SJCRH30 (cell line): ENCODE measurements around the gene DDT. TPM values are rescaled to one million over a fixed set of nuclear protein-coding genes. Genes with fewer than 3 reads are reported as not detected.
"Not testable (repeated sequence)": the region's sequence is repeated elsewhere in the genome, so short reads cannot be mapped to it uniquely, and the experiment has no call there.

Experiments
- DNase-seq, 2 experiments: peaks; one replicate each; pipeline ENCODE4 v3.0.0-alpha.2; 2015 to 2020
- H3K27ac ChIP-seq: fragments of 250-450 bp; sonication (Bioruptor Pico); 2 replicates; pipeline ENCODE4 v1.5.1; 2020; ENCODE audit warnings: mild to moderate bottlenecking, moderate library complexity
- H3K27me3 ChIP-seq: fragments of 250-450 bp; sonication (Bioruptor Pico); 2 replicates; pipeline ENCODE4 v1.5.1; 2020; ENCODE audit warnings: mild to moderate bottlenecking, moderate library complexity
- H3K36me3 ChIP-seq: fragments of 250-450 bp; sonication (Bioruptor Pico); 2 replicates; pipeline ENCODE4 v1.5.1; 2020; ENCODE audit warnings: mild to moderate bottlenecking, moderate library complexity
- H3K4me1 ChIP-seq: fragments of 250-450 bp; sonication (Bioruptor Pico); 2 replicates; pipeline ENCODE4 v1.5.1; 2020; ENCODE audit warnings: mild to moderate bottlenecking, moderate library complexity
- H3K4me3 ChIP-seq: fragments of 250-450 bp; sonication (Bioruptor Pico); 2 replicates; pipeline ENCODE4 v1.5.1; 2020; ENCODE audit warnings: mild to moderate bottlenecking, moderate library complexity
- H3K9me3 ChIP-seq: fragments of 250-450 bp; sonication (Bioruptor Pico); replicated peaks from 2 replicates; pipeline ENCODE4 v1.5.1; 2020; ENCODE audit warnings: mild to moderate bottlenecking, moderate library complexity
- total RNA-seq: library from RNA; depleted of rRNA; stranded (reverse); fragments of >200 nt; shearing (Covaris generic); gene quantifications from 2 replicates; pipeline ENCODE4 v1.2.3, GENCODE V29; 2014; rRNA removed

DDT gene
- total RNA-seq, 1 experiment from 2014 or later, result 116 TPM

DNA sequence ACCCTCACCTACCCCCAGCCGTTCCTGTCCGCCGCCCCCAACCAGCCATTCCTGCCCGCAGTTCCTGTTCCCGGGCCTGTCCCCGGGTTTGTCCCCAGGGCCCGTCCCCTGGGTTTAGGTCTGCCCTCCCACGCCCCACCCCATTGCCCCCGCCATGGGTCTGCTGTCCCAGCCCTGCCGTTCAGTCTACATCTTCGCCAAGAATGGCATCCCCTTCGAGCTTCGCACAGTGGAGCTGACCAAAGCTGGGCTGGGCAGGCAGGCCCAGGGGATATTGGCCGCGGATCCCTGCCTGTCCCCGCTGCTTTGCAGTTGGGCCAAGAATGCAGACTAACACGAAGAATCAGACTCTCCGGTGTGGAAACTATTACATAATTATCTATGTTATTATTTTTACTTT is 24.5 kb downstream of the DDT start:
- H3K4me3 ChIP-seq, DNase-seq, H3K27me3 ChIP-seq, H3K36me3 ChIP-seq, H3K4me1 ChIP-seq, H3K27ac ChIP-seq, H3K9me3 ChIP-seq: not testable (repeated sequence)

- not testable (repeated sequence) for H3K27ac ChIP-seq, H3K36me3 ChIP-seq, H3K9me3 ChIP-seq, H3K4me3 ChIP-seq, H3K4me1 ChIP-seq, H3K27me3 ChIP-seq
- peak in 1 of 2 experiments; percentile 31 for DNase-seq
Observed at GRCh38 chr22:23947391-23947790, 26.9 kb downstream of the DDT start.

DNA sequence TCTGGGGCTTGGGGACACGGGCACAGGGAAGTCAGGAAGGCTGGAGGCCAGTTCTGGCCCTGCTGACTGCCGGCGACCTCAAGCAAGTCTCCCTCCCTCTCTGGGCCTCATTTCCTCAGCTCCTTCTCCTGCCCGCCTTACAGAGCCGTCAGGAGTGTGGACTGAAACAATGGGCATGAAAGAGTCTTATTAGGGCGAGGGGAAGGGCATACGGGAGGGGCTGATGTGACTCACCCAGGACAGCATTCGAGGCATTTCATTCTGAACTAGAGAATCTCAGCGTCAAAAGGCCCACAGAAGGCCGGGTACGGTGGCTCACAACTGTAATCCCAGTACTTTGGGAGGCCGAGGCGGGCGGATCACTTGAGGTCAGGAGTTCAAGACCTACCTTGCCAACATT is 34.1 kb downstream of the DDT start:
- H3K9me3 ChIP-seq, H3K4me3 ChIP-seq, H3K36me3 ChIP-seq, DNase-seq, H3K4me1 ChIP-seq, H3K27me3 ChIP-seq, H3K27ac ChIP-seq: not testable (repeated sequence)

DNA sequence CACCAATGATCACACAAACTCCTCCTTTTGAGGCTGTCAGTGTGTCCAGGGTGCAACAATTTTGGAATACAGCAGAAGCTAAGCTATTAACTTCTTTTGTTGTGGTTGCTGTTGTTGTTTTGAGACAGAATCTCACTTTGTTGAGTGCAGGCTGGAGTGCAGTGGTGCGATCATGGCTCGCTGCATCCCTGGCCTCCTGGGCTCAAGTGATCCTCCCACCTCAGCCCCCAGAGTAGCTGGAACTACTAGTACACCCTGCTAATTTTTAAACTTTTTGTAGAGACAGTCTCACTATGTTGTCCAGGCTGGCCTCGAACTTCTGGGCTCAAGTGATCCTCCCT is 35.3 kb downstream of the DDT start:
- Histone ChIP-seq H3K4me1 (no peaks in the 10 kb centered on the region), H3K9me3 (no peaks in the 10 kb centered on the region), H3K27me3 (no peaks in the 10 kb centered on the region), H3K4me3 (no peak overlapping the region), H3K27ac (no peak overlapping the region), H3K36me3 (no peaks in the 10 kb centered on the region)
- DNase-seq, result no peak

DNA sequence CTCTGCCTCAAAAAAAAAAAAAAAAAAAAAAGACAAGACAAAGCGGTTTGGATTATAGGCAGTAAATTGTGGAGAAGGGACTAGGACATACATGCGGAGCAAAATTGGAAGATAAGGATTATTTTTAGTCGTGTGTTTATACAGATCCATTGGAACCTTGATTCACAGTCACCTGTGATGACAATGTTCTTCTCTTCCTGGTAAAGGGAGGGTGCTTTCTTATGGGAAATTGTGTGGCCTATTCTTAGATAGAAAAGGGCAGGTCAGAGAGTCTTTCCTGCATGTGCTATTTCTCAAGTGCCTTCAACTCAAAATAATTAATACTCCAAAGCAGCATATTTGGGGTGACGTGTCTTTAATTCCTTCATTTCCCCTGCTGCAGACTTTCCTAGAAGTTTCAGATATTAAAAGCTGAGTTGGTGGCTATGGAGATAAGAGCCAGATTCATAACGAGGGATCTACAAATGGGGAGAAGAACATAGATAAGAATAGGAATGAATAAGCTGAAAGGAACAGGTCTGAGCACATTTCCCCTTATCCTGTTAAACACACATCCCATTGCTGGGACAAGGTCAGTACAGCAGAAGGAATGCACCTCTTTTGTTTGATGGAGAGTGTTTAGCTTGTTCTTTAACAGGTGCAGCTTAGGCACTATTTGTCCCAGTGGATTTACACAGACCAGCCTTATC is 35.8 kb downstream of the DDT start:
- Histone ChIP-seq H3K27me3 (no peaks in the 10 kb centered on the region), H3K9me3 (no peaks in the 10 kb centered on the region), H3K27ac (no peak overlapping the region), H3K4me1 (no peaks in the 10 kb centered on the region), H3K36me3 (no peaks in the 10 kb centered on the region), H3K4me3 (no peak overlapping the region)
- no peak for DNase-seq

DNA sequence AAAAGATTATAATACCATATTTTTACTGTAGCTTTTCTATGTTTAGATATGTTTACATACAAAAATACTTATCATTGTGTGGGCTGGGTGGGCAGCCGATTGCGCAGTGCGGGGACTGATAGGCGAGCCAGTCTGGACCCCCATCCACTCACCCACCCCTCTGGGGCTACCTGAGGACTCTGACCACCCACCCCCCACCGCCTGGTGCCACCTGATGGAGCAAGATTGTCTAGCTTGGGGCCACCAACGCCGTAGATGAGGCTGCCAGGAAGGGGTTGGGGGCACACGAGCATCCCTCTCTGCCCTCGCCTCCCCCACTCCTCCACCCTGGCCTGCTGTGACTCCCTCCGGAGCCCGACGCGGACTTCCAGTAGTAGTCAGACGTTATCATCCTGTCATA is 47.7 kb downstream of the DDT start:
- H3K9me3 ChIP-seq, result peaks cover 7% of the 10 kb centered on the region; the same call in 1 of the 2 replicates
- H3K4me3 ChIP-seq, result no peak overlapping the region
- no peak overlapping the region for H3K27ac ChIP-seq
- no peaks in the 10 kb centered on the region for H3K36me3 ChIP-seq
- no peaks in the 10 kb centered on the region for H3K27me3 ChIP-seq
- no peak for DNase-seq
- no peaks in the 10 kb centered on the region for H3K4me1 ChIP-seq

DNA sequence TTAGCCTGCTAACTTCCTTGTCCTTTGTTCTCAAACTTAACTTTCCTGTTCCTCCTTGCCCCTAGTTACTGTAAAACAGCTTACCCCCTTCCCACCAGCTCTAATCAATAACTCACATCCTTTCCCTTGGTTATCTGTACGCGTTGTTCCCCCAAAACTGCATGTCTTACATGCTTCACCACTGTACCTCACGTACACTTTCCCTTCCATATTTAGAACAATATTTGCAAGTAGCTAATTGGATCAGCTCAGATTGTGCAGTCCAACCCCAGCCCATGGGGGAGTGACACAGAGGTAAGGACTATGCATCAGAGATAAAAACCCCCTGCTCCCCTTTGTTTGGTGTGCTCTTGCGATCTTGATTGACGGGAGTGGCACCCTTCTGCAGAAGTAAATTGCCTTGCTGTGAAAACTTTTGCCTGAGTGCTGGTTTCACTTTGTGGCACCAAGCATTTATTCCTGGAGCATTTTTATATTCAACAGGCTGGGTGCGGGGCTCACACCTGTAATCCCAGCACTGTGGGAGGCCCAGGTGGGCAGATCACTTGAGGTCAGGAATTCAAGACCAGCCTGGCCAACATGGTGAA is 49.1 kb downstream of the DDT start:
- no peak for DNase-seq

GRCh38 chr22:23922921-23923320 is 51.3 kb downstream of the DDT start:
- no peak for DNase-seq
- Histone ChIP-seq H3K4me3 (no peak overlapping the region), H3K36me3 (no peaks in the 10 kb centered on the region), H3K9me3 (0 out of 2 replicates have a peak, but pooled peaks cover 3% of the 10 kb centered on the region), H3K4me1 (0 out of 2 replicates have a peak, but pooled peaks cover 4% of the 10 kb centered on the region), H3K27me3 (no peaks in the 10 kb centered on the region), H3K27ac (no peak overlapping the region)

More for the DNA sequence above, 49.1 kb downstream of the DDT start:
- Histone ChIP-seq H3K4me3 (no peak overlapping the region), H3K4me1 (no peaks in the 10 kb centered on the region), H3K27me3 (no peaks in the 10 kb centered on the region), H3K9me3 (0 out of 2 replicates have a peak, but pooled peaks cover 3% of the 10 kb centered on the region), H3K36me3 (no peaks in the 10 kb centered on the region), H3K27ac (no peak overlapping the region)

DNA sequence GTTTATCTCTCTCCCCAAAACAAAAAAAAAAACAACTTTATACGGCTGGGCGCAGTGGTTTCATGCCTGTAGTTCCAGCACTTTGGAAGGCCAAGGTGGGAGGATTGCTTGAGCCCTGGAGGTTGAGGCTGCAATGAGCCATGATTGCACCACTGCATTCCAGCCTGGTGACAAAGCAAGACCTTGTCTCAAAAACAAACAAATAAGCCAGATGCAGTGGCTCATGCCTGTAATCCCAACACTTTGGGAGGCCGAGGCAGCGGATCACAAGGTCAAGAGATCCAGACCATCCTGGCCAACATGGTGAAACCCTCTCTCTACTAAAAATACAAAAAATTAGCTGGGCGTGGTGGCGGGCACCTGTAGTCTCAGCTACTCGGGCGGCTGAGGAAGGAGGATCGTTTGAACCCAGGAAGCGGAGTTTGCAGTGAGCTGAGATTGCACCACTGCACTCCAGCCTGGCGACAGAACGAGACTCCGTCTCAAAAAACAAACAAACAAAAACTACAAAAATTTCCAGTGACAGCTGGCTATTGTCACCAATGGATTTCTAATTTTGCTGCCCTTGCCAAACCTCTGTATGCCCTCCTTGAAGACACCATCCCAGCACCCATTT is 52.5 kb downstream of the DDT start:
- H3K4me1 ChIP-seq, H3K36me3 ChIP-seq, H3K9me3 ChIP-seq, DNase-seq, H3K27ac ChIP-seq, H3K4me3 ChIP-seq, H3K27me3 ChIP-seq: not testable (repeated sequence)

Other genes starting within 250 kb of the DDT start
- gene ZNF70, start 223.3 kb downstream of the DDT start, total RNA-seq, result 6.1 and 7.1 TPM in 2 replicates
- 0.28 TPM in 1 of 2 replicates, not detected in the other for gene VPREB3, start 220.0 kb downstream of the DDT start, total RNA-seq
- not detected in 2 replicates for gene C22orf15, start 211.5 kb downstream of the DDT start, total RNA-seq
- 10.9 and 14.1 TPM in 2 replicates for gene CHCHD10, start 206.5 kb downstream of the DDT start, total RNA-seq
- 6.6 TPM in 2 replicates for gene MMP11, start 201.6 kb downstream of the DDT start, total RNA-seq
- 119 and 152 TPM in 2 replicates for gene SMARCB1, start 187.5 kb downstream of the DDT start, total RNA-seq
- not detected in 2 replicates for gene DERL3, start 135.4 kb downstream of the DDT start, total RNA-seq
- gene SLC2A11, start 116.6 kb downstream of the DDT start, total RNA-seq, result 0.51 and 1.9 TPM in 2 replicates
- gene MIF, start 80.1 kb downstream of the DDT start, total RNA-seq, result 270 and 350 TPM in 2 replicates
- gene GSTT2B, start 13.2 kb downstream of the DDT start, total RNA-seq, result 14.0 and 14.9 TPM in 2 replicates
- 3.8 and 4.5 TPM in 2 replicates for gene DDTL, start 7.6 kb downstream of the DDT start, total RNA-seq
- 0.58 and 0.75 TPM in 2 replicates for gene GSTT2, start 5.7 kb upstream of the DDT start, total RNA-seq
- gene GSTT4, start 31.0 kb upstream of the DDT start, total RNA-seq, result not detected in 2 replicates
- 23.9 and 24.9 TPM in 2 replicates for gene CABIN1, start 36.9 kb upstream of the DDT start, total RNA-seq
- gene SUSD2, start 207.0 kb upstream of the DDT start, total RNA-seq, result 0.08 TPM in 1 of 2 replicates, not detected in the other